NB4 (cell line): ENCODE measurements around the gene WDR88.
"Not testable (repeated sequence)": the region's sequence is repeated elsewhere in the genome, so short reads cannot be mapped to it uniquely, and the experiment has no call there.

Experiments used
- DNase-seq: peaks from one replicate; pipeline ENCODE4 v3.0.0; 2010; ENCODE audit warnings: low read depth
- H3K4me3 ChIP-seq: one replicate; pipeline ENCODE4 v1.5.1; 2011; ENCODE audit warnings: mild to moderate bottlenecking, low read depth, low read length, moderate library complexity
- CTCF ChIP-seq: IDR thresholded peaks from one replicate; pipeline ENCODE4 v1.5.1; 2012; ENCODE audit warnings: low read depth, low read length
- MAX ChIP-seq: IDR thresholded peaks from 2 replicates; pipeline ENCODE4 v1.6.1; 2011; ENCODE audit warnings: low read depth, low read length
- MYC ChIP-seq: IDR thresholded peaks from 2 replicates; pipeline ENCODE4 v1.6.1; 2011; ENCODE audit warnings: low read depth, low read length
- POLR2A ChIP-seq: IDR thresholded peaks from 2 replicates; pipeline ENCODE4 v1.6.1; 2011; ENCODE audit warnings: mild to moderate bottlenecking; ENCODE audit not compliant: insufficient read length; ENCODE audit errors: extremely low read depth

Gene WDR88

GRCh38 chr19:33150852-33151518 lies 19.1 kb downstream of the WDR88 start:
- H3K4me3 ChIP-seq, result no peak overlapping the region
- DNase-seq, result no peak
- TF ChIP-seq MYC, result no peak
- no peak for TF ChIP-seq CTCF
- TF ChIP-seq MAX, result no peak
- no peak for TF ChIP-seq POLR2A

GRCh38 chr19:33152176-33152575 lies 20.3 kb downstream of the WDR88 start:
- TF ChIP-seq MAX, result no peak
- TF ChIP-seq MYC, result no peak
- no peak for TF ChIP-seq CTCF
- TF ChIP-seq POLR2A, result no peak
- peak; percentile 10 for DNase-seq
- H3K4me3 ChIP-seq, result no peak overlapping the region

- not testable (repeated sequence) for H3K4me3 ChIP-seq, DNase-seq
Observed at GRCh38 chr19:33152625-33153024, 20.7 kb downstream of the WDR88 start.

GRCh38 chr19:33154313-33154712 lies 22.4 kb downstream of the WDR88 start:
- DNase-seq, H3K4me3 ChIP-seq: not testable (repeated sequence)

GRCh38 chr19:33156334-33156733 lies 24.4 kb downstream of the WDR88 start:
- TF ChIP-seq CTCF, result no peak
- TF ChIP-seq MYC, result no peak
- no peak for TF ChIP-seq POLR2A
- no peak for TF ChIP-seq MAX
- H3K4me3 ChIP-seq, result no peak overlapping the region
- DNase-seq, result no peak

- no peak for TF ChIP-seq MAX
- no peak for TF ChIP-seq CTCF
- peak; percentile 51 for DNase-seq
- H3K4me3 ChIP-seq, result no peak overlapping the region
Observed at GRCh38 chr19:33157906-33158305, 26.0 kb downstream of the WDR88 start.

GRCh38 chr19:33158365-33158764 lies 26.5 kb downstream of the WDR88 start:
- no peak for DNase-seq
- H3K4me3 ChIP-seq, result no peak overlapping the region
- TF ChIP-seq POLR2A (no peak), MAX (no peak)
